D341Med (cell line): ENCODE results near the gene MAP4K4.

ENCODE experiments used
- DNase-seq: peaks from one replicate; pipeline ENCODE4 v3.0.0; 2012; ENCODE audit warnings: low spot score

Gene MAP4K4

DNA sequence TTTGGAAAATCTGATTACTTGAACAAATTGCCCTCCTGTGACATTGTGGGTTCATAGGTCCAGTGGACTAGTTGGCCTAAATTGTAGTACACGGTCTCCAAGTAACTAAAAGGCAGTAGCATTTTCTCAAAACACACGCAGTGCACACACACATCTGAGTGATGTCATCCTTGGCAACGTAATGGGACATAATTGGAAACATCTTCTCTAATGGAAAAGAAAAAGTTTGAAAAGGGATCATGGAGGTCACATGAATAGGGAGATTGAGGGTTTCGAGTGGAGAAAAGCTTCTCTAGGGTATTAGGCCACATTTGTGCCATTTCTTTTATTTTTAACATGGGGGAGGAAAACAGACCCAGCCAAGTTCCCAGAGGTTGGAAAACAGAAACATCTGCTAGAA is 93.3 kb downstream of the MAP4K4 start:
- no peak for DNase-seq

DNA sequence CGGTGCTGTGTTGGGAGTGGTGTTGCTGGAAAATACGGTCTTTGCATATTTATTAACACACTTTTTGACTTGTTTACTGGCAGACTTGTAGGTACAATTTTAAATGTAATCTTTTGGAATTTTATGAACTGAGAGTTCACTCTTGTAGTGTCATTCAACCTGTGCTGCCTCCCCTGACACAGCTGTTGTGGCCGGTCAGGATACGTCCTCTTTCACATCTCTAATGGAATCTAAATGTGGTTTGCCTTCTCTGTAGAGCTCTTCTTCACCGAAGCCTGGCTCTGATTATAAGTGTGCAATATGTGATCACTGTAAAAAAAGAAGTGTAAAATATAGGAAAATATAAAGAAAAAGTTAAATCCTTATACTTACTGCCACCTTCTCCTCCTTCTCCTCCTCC is 94.7 kb downstream of the MAP4K4 start:
- no peak for DNase-seq

DNA sequence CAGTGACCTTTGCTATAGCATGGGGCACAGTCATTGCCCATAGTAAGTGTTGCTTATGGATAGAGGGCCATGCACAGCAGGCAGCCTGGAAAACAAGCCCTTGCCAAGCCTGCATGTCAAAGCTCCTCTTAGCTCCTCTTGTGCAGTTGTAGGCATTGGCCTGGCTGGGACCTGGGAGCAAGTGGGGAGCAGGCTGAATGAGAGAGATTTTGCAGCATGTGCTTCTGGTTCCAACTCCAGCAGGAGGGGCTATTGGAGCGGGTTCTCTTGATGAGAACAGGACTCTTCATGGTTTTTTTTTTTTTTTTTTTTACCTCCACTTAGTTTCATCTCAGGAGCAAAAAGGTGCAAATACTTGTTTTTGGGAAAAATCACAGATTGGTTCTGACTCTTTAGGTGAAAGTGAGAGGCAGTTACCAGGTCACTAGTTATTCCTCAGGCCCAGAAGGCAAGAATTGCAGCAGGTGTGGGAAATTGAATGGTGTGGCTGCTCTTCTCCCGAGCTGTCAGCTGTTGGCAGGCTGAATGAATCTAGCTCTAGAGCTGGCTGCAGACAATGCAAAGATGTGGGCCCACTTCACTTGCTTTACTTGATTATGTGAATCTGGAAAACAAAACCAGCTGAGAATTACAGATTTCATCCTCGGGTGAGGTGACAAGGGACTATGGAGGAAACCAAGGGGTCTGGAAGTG is 95.9 kb downstream of the MAP4K4 start:
- peak; percentile 41 for DNase-seq

DNA sequence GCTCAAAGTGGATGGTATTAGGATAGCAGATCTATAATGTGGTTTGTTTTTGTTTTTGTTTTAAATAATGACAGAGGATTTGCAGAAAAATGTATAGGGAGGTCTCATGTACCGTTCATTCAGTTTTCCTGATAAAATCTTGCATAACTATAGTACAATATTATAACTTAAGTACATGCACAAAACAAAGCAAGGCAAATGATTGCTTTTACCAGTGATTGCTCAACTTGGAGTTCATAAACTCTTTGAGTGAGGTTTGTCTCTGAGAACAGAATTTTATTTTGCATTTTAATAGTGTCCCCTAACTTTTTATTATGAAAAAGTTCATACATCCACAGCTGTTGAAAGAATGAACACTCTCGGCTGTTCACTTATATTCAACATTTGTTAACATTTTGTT is 96.6 kb downstream of the MAP4K4 start:
- no peak for DNase-seq

DNA sequence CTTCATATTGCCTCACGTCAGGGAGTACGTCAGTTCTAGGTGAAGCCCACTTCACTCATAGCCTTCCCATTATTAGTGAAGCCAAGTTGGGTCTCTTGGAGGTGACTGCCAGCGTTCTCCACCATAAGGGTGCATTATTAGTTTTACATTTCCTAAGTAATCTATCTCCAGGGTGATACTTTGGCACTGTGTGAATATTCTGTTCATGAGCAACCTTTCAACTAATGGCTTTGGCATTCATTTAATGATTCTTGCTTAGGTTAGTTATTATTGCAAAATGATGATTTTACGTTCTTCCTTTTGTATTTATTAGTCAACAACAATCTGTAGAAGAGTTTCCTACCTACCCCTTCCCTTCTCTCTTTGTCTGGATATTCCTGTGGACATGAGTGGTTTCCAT is 97.5 kb downstream of the MAP4K4 start:
- DNase-seq, result no peak

DNA sequence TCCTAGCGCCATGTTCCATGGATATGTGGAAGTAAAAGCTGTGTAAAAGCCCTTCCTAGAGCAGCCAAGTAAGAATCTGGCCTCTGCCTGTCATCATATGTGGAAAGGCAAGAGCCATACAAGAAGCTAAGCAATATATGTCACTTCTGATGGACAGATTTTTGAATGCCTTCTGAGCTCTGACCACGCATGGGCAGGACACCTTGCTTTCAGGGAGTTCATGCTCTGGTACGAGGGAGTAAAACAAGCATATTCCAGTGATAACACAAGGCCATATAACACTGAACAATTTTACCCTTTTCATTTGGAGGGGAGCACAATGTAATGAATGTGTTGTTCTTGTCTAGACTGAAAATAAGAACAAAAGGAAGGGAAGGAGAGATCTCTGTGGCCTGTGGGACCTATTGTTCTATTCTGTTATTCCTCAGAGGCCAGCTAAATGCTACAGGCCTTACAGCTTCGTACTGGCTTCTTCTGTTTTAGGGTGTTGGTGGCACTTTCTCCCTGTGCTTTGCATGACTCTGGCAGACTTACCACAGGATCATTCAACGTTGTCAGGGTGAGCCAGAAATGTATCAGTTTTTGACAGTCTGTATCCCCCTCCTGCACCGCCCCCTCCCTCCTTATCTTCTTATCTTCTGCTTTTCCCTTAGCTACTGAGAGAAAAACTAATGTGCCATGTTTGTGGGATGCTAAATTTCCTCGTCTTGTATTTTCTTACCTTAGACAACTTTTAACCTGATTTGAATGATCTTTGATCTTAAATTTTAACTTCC is 99.5 kb downstream of the MAP4K4 start:
- no peak for DNase-seq

DNA sequence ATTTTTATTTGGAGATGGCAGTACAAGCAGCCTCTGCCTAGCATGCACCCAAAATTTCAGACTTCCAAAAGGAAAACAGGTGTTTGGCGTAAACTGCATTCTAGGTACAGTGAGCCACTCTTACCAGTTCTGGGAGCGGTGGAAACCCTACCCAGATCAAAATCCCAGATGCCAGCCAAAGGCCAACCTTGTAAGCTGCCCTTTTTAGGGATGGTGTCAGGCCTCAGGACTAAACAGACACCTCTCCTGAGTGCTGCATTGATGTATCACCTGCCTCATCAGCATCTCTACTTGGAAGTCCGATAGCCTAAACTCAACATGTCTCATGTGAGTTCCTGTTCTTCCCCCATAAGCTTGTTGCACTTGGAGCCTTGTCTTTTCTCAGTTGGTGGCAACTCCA is 104.0 kb downstream of the MAP4K4 start:
- no peak for DNase-seq

DNA sequence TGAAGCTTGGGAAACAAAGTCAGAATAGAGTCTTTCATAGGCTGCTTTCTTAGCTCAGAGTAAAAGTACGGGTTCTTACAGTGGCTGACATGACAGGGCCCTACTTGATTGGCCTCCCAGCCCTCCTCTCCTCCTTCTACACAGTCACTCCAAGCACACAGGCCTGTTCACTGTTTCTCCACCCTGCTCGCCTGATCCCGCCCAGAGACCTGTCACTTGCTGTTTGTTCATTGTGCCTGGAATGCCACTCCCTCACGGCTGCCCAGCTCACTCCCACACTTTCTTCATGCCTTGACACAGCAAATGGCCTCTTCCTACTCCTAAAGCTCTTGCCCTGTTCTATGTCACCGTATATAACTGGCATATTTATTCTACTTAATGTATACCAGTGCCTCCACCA is 104.8 kb downstream of the MAP4K4 start:
- DNase-seq, result no peak

DNA sequence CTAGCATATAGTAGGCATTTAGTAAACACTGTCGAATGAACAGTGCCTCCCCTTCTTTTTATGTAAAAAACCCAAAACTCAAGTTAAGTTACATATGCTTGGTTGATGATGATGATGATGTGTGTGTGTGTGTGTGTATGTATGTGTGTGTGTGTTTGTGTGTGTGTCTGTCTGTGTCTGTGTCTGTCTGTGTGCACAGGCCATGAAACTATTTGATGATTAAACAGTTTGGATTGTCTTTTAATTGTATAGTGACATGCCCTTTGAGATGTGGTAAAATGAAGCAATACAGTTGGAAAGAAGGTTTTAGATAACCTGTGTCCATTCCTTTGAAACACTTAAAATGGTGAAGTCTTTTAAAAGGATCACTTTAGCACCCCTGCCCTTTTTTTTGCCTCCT is 105.6 kb downstream of the MAP4K4 start:
- DNase-seq, result no peak

DNA sequence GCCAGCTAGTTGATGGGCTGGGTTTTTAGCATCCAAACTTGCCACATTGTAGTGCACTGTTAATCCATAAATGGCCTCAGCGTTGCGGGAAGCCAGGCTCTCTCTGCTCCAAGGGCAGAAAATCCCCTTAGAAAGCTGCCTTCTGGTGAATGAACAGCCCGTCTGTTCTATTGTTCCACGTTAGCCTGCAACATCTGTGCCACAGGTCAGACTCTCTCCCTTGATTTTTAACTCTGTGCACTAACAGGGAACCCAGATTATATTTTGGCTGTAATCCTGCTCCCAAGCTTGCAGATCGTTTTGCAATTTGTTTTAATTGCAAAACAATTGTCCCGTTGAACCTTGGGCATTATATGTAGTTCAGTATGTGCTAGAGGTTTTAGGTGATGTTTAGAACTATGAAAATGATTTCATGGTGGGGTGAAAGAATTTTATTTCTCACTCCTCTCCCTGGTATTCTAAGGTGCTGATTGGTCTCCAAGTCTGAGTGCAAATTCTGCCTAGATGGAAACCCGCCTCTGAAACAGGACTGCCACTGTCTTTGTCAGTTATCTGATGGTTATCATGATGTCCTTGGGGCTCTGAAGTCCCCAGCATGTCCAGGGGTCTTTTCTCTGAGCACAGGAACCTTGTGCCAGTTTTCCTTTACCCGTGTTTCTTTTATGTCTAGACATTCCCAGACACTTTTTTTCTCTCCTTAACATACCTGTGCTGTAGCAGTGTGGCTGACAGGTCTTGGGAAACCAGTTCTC is 106.6 kb downstream of the MAP4K4 start:
- DNase-seq, result peak; percentile 81

DNA sequence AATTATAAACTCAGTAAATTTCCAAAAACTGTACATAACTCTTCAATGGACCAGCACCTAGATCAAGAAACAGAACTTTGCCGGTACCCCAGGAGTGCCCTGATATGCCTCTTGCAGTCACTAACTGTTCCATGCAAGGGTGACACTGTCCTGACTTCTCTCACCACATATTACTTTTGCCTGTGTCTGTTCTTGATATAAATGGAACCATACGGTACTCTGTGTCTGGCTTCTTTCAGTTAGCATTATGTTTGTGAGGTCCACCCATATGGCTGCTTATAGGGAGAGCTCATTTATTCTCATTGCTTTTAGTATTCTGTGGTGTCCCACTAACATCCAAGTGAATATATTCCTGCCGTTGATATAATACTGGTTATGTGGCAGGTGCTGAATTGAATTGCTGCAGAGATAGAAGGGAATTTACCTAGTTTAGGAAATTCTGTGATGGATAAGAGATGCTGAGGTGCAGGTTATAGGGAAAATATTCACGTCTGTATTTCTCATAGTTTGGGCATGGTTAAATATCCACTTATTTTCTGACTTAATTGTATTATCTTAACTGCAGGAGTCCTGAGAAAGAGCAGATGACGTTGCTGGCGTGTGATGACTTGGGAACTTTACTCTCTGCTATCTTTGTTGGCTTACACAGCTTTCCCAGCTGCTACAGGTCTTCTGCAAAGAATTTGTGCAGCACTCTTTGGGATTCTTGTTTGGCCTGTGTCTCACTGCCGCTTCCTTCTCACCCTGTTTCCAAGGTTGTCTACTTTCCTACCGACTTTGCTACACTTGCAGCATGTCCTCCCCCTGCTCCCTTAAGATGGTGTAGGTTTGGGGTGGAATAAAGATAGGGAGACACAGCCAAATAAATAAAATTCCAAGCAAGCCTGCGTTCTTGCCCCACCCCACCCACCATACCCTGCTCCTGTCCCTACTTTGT is 107.9 kb downstream of the MAP4K4 start:
- DNase-seq, result no peak

DNA sequence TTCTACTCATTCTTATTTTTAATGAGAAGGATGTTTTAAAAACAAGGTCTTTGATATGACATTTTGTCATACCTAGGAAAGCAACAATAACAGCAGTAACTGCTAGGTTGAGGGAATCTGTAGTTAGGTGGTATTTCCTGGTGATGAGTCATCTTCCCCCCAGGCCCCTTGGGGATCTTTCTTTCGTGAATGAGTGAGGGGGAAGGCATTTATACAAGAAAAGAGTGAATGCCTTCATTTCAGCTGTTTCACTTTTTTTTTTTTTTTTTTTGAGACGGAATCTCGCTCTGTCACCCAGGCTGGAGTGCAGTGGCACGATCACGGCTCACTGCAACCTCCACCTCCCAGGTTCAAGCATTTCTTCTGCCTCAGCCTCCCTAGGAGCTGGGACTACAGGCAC is 108.6 kb downstream of the MAP4K4 start:
- no peak for DNase-seq

DNA sequence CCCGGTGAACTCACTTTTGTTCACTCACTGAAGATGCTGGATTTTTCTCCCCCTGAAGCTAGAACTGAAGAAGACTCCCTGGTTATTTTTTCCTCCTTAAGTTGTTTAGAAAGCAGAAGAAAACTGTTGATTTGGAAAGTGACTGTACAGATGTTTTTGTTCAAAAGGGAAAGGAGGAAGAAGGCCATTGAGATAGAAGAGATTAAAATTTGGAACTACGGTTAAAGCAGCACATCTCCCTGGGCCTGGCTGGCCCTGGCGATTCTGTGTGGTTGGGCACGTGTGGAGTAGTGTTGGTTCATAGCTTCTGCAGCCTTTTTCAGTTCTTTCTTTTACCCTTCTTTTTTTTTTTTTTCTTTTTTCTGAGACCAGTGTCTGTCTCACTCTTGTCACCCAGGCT is 109.2 kb downstream of the MAP4K4 start:
- no peak for DNase-seq

DNA sequence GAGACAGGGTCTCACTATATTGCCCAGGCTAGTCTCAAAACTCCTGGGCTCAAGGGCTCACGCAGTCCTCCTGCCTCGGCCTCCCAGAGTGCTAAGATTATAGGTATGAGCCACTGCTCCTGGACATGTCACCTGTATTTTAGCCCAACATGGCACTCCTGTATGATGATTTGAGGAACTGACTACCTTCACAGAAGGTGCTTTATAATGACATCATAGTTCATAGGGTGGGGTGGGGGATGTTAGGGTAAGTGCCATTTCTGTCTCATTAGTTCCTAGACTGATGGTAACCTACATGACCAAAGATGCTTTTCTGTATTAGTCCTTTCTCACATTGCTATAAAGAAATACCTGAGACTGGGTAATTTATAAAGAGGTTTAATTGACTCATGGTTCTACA is 109.7 kb downstream of the MAP4K4 start:
- DNase-seq, result no peak

DNA sequence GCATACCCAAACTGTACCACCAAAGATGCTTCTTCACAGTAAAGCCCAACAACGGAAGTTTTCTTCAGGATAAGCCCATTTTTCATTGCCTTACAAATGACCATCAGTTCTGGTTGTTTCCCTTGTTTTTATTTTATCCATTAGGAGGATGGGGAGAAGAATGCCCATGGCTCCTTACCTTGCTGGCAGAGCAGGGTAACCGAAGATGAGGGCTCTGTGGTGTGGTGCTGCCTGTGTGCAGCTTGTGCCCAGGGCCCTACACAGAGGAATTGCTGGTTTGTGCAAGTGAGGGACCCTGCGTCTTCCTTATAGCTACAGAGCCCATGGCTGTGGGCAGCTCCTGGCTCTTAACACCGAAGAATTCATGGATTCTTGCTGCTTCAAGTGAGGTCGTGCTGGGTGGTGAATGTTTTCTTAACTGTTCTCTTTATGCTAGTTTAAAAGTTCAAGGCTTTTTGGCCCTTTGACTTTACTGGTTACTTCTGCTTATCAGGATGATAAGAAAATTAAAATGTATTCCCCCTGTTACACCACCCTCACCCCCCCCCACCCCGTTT is 110.6 kb downstream of the MAP4K4 start:
- DNase-seq, result no peak

DNA sequence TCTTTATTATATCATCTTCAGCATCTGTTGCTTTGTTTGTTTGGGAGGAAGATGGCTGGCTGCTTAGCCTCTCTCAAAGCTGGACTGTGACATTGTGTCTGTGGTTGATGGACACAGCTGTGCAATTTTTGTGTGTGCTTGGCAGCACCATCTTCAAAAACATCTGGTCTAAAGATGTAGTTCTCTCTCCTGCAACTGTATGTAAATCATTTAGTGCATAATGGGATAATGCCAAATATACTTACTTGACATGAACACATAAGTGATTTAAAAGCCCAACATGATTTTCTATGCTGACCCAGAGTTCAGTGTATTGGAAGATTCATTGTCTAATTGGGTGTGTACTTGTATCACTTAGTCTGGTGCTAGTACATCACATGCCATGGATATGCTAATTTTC is 112.2 kb downstream of the MAP4K4 start:
- DNase-seq, result no peak

DNA sequence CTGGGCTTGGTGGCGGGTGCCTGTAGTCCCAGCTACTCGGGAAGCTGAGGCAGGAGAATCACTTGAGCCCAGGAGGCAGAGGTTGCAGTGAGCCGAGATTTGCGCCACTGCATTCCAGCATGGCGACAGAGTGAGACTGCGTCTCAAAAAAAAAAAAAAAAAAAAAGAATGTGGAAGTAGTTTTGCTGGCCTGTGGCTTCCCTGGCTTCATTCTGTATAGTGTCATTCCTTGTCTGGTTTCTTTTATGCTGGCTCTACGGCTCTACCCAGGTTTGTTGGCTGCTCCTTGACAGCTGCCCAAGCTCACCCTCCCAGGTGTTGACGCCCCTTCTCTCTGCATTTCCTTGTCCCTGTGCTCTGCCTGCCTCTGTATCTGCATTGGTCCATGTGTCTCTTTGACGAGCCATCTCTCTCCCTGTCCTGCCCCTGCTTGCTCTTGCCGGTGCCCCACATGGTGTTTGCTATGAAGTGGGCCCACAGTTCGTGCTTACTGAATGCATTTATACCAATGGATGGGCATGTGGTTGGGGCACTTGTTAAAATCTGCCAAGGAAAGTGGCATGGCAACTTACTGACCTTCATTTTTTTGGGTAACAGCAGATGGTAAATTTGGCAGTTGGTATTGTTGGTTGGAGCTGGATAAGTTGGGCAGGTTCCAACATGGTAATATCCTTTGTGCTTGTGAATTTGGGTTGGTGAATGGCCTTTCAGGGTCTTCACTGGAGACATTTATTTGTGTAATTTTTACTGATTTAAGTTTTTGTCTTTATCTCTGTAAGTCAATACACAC is 113.9 kb downstream of the MAP4K4 start:
- DNase-seq, result no peak

DNA sequence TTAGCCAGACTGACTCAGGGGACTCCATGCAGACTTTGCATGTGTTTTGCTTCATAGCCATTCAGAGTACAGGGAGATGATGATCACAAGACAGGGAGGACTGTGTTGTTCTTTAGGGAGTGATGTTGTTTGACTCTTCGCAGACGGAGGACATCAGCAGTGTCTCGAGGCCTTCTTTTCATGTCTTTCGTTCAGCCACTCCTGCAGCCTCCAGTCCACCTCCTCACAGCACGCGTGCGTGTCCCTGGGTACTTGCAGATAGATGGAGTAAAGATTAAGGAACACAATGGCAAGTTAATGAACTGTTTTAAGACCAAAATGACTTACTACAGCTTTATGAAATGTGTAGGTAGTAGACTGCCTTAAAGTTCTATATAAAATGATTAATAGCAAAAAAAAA is 114.7 kb downstream of the MAP4K4 start:
- no peak for DNase-seq

DNA sequence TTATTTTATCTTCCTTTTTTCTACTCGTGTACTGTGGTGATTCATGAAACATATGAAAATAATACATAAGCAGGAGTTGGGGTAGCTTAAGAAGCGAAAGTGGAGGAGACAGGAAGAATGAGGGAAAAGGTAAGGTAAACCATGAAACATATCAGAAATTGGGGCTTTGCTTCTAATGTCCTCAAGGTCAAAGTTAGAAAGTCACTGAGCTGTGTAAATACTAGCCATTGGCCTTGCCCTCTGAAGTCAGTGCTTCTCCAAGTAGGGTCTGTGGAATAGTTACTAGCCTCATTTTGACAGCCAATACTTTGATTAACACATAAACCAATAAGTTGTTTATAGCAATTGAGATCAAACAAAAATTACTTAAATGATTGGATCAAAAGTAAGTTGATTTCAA is 117.2 kb downstream of the MAP4K4 start:
- DNase-seq, result no peak

DNA sequence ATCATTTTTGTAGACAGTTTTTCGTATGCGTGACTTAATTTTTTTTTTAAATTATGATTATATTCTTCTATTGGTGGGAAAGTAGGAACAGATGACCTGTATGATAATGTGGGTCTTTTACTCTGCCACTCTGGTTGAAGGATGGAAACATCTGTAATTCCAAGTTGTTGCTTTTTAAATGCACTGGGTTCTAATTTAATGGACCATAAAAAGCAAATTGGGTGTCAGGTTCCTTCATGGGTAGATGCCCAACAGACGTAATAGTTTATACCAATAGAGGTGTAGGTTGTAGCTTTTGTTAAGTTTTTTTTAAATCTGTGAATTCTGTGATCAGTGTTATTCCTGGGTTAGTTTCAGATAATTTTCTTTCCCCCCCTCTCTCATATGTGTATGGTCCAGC is 117.6 kb downstream of the MAP4K4 start:
- DNase-seq, result no peak
